SK-N-SH (cell line): ENCODE measurements around the gene NFIA.

ENCODE experiments used
- ELF1 ChIP-seq: IDR thresholded peaks from 2 replicates; pipeline ENCODE4 v1.4.0; 2012
- EP300 ChIP-seq, 2 experiments: IDR thresholded peaks; 2 replicates each; pipeline versions ENCODE4 v1.4.0 to v1.6.1; 2012; ENCODE audit warnings: borderline replicate concordance in 1 of 2, low read depth in 1 of 2, low read length in 1 of 2
- EZH2phosphoT487 ChIP-seq: fragments of 200-600 bp; sonication (generic); IDR thresholded peaks from 2 replicates; pipeline ENCODE4 v1.6.1; 2017; ENCODE audit warnings: low read depth, mixed run types, mild to moderate bottlenecking, antibody characterized with exemption, moderate library complexity, borderline replicate concordance
- RAD21 ChIP-seq: IDR thresholded peaks from 2 replicates; pipeline ENCODE4 v1.6.1; 2012; ENCODE audit warnings: mild to moderate bottlenecking, low read length
- TEAD4 ChIP-seq: IDR thresholded peaks from 2 replicates; pipeline ENCODE4 v1.4.0; 2012; ENCODE audit warnings: mild to moderate bottlenecking, borderline replicate concordance; ENCODE audit not compliant: insufficient read depth
- TF ChIP-seq, protein P1 (sequence below): fragments of 150-350 bp; IDR thresholded peaks from 2 replicates; pipeline ENCODE4 v1.6.1; 2016; ENCODE audit warnings: mild to moderate bottlenecking, low read depth, low read length
- TF ChIP-seq, protein P2 (sequence below): fragments of 200-600 bp; sonication (generic); IDR thresholded peaks from 2 replicates; pipeline ENCODE4 v1.6.1; 2017; ENCODE audit warnings: antibody characterized with exemption, mild to moderate bottlenecking, moderate library complexity
- TF ChIP-seq, protein P3 (sequence below): IDR thresholded peaks from 2 replicates; pipeline ENCODE4; 2012

DNA sequence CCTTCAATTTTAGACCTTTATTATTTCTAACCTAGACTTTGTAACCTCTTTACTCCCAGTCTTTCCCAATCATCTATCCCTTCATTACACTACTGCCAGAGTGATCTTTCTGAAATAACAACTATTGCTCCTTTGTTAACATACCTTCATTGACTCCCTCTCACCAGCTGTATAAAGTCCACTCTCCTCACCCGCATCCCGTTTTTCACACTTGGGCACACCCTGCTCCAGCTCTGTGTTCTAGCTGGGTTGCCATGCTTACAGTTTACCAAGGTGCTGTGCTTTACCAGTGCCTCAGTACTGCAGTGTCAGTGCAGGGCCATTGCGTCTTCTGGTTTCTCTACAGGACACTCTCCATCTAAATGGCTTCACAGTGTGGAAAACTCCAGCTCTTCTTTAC, 148.2 kb downstream of the NFIA start:
- no peak for TF ChIP-seq ELF1
- TF ChIP-seq, protein P1, sequence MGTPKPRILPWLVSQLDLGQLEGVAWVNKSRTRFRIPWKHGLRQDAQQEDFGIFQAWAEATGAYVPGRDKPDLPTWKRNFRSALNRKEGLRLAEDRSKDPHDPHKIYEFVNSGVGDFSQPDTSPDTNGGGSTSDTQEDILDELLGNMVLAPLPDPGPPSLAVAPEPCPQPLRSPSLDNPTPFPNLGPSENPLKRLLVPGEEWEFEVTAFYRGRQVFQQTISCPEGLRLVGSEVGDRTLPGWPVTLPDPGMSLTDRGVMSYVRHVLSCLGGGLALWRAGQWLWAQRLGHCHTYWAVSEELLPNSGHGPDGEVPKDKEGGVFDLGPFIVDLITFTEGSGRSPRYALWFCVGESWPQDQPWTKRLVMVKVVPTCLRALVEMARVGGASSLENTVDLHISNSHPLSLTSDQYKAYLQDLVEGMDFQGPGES: no peak
- TF ChIP-seq, protein P2, sequence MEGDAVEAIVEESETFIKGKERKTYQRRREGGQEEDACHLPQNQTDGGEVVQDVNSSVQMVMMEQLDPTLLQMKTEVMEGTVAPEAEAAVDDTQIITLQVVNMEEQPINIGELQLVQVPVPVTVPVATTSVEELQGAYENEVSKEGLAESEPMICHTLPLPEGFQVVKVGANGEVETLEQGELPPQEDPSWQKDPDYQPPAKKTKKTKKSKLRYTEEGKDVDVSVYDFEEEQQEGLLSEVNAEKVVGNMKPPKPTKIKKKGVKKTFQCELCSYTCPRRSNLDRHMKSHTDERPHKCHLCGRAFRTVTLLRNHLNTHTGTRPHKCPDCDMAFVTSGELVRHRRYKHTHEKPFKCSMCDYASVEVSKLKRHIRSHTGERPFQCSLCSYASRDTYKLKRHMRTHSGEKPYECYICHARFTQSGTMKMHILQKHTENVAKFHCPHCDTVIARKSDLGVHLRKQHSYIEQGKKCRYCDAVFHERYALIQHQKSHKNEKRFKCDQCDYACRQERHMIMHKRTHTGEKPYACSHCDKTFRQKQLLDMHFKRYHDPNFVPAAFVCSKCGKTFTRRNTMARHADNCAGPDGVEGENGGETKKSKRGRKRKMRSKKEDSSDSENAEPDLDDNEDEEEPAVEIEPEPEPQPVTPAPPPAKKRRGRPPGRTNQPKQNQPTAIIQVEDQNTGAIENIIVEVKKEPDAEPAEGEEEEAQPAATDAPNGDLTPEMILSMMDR: no peak
- no peak for TF ChIP-seq RAD21
- TF ChIP-seq TEAD4: no peak
- TF ChIP-seq EZH2phosphoT487: no peak
- TF ChIP-seq EP300 (IDR thresholded peaks at IDR 0.05; ENCODE audit: borderline replicate concordance in 1 of 2, low read depth in 1 of 2, low read length in 1 of 2): no peak
- TF ChIP-seq, protein P3, sequence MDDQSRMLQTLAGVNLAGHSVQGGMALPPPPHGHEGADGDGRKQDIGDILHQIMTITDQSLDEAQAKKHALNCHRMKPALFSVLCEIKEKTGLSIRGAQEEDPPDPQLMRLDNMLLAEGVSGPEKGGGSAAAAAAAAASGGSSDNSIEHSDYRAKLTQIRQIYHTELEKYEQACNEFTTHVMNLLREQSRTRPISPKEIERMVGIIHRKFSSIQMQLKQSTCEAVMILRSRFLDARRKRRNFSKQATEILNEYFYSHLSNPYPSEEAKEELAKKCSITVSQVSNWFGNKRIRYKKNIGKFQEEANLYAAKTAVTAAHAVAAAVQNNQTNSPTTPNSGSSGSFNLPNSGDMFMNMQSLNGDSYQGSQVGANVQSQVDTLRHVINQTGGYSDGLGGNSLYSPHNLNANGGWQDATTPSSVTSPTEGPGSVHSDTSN: no peak
